SK-N-MC (cell line): ENCODE data around the gene FBXO41.
A peak's percentile ranks its signal among the peaks of the same experiment; 100 is the strongest.

Experiments
- DNase-seq: peaks from one replicate; pipeline ENCODE4 v3.0.0-alpha.2; 2011; ENCODE audit warnings: low read depth, low spot score
- H3K27ac ChIP-seq: fragments of 200-600 bp; sonication (generic); 2 replicates; pipeline ENCODE4 v1.5.1; 2016; ENCODE audit warnings: mixed run types
- H3K36me3 ChIP-seq: fragments of 200-600 bp; sonication (generic); 2 replicates; pipeline ENCODE4 v1.6.1; 2017; ENCODE audit warnings: antibody characterized with exemption, low read length, mixed read lengths; ENCODE audit not compliant: insufficient read depth
- H3K4me3 ChIP-seq: fragments of 200-600 bp; sonication (generic); 2 replicates; pipeline ENCODE4 v1.5.1; 2016
- H3K9ac ChIP-seq: fragments of 200-600 bp; sonication (generic); 2 replicates; pipeline ENCODE4 v1.8.0; 2017; ENCODE audit warnings: mixed run types, mixed read lengths; ENCODE audit not compliant: insufficient read length
- H3K9me3 ChIP-seq: fragments of 200-600 bp; sonication (generic); 2 replicates; pipeline ENCODE4 v1.6.1; 2017; ENCODE audit warnings: low read depth, mild to moderate bottlenecking, antibody characterized with exemption, low read length, moderate library complexity, mixed read lengths
- EZH2 ChIP-seq: fragments of 200-600 bp; sonication (generic); IDR thresholded peaks from one replicate; pipeline ENCODE4 v1.6.1; 2017; ENCODE audit warnings: antibody characterized with exemption
- FOXP2 ChIP-seq: optimal IDR thresholded peaks from 2 replicates; pipeline ENCODE3; 2011; ENCODE audit warnings: mild to moderate bottlenecking, moderate library complexity; ENCODE audit not compliant: insufficient read depth; ENCODE audit errors: extremely low read length, control extremely low read depth
- POLR2AphosphoS5 ChIP-seq: IDR thresholded peaks from 2 replicates; pipeline ENCODE4 v1.6.1; 2012; ENCODE audit warnings: mild to moderate bottlenecking, low read depth, low read length, borderline replicate concordance

The FBXO41 gene

GRCh38 chr2:73284296-73285158 lies at the start of gene FBXO41:
FBXO41 (minus strand) TSS chr2:73284478; CDS start chr2:73269630, 14,848 bp downstream.
- DNase-seq, result no peak
- H3K4me3 ChIP-seq, result peak within 1 kb of the TSS; percentile 86
- H3K27ac ChIP-seq, result no peak within 1 kb of the TSS

GRCh38 chr2:73334045-73334444 lies 49.8 kb upstream of the FBXO41 start:
- Histone ChIP-seq H3K4me3 (no peak overlapping the region), H3K9me3 (peaks cover 4% of the 10 kb centered on the region; the same call in 1 of the 2 replicates), H3K9ac (no peak overlapping the region), H3K27ac (no peak overlapping the region), H3K36me3 (no peaks in the 10 kb centered on the region)
- no peak for DNase-seq
- TF ChIP-seq EZH2 (no peak), POLR2AphosphoS5 (no peak), FOXP2 (no peak)

More at GRCh38 chr2:73284296-73285158, at the start of gene FBXO41:
- no peaks in the 10 kb centered on the region for H3K9me3 ChIP-seq
- peak within 1 kb of the TSS; percentile 72 for H3K9ac ChIP-seq
- TF ChIP-seq POLR2AphosphoS5 (peak; percentile 54; the same call in 1 of the 2 replicates), EZH2 (no peak)
- H3K36me3 ChIP-seq, result no peaks in the 10 kb centered on the region

- Histone ChIP-seq H3K36me3 (no peaks in the 10 kb centered on the region), H3K27ac (no peak overlapping the region), H3K9me3 (peaks cover 4% of the 10 kb centered on the region; the same call in 1 of the 2 replicates), H3K4me3 (no peak overlapping the region), H3K9ac (no peak overlapping the region)
- TF ChIP-seq POLR2AphosphoS5, result no peak
- no peak for TF ChIP-seq EZH2
- no peak for TF ChIP-seq FOXP2
- DNase-seq, result no peak
These were observed 49.3 kb upstream of the FBXO41 start for GRCh38 chr2:73333564-73333963.

GRCh38 chr2:73324126-73324725 lies 39.9 kb upstream of the FBXO41 start:
- Histone ChIP-seq H3K9ac (no peak overlapping the region), H3K4me3 (peak overlapping the region; percentile 60), H3K9me3 (no peaks in the 10 kb centered on the region), H3K27ac (peak overlapping the region; percentile 3; the same call in 1 of the 2 replicates), H3K36me3 (no peaks in the 10 kb centered on the region)
- no peak for TF ChIP-seq POLR2AphosphoS5
- no peak for TF ChIP-seq EZH2
- no peak for TF ChIP-seq FOXP2
- no peak for DNase-seq

- no peak overlapping the region for H3K4me3 ChIP-seq
- H3K27ac ChIP-seq, result no peak overlapping the region
- no peaks in the 10 kb centered on the region for H3K9me3 ChIP-seq
- no peak for DNase-seq
- no peak for TF ChIP-seq EZH2
- no peak for TF ChIP-seq POLR2AphosphoS5
- TF ChIP-seq FOXP2, result no peak
- H3K36me3 ChIP-seq, result no peaks in the 10 kb centered on the region
- no peak overlapping the region for H3K9ac ChIP-seq
These were observed 39.3 kb upstream of the FBXO41 start for GRCh38 chr2:73323551-73323950.

GRCh38 chr2:73314441-73314840 lies 30.2 kb upstream of the FBXO41 start:
- no peak overlapping the region for H3K27ac ChIP-seq
- no peaks in the 10 kb centered on the region for H3K9me3 ChIP-seq
- TF ChIP-seq FOXP2 (no peak), POLR2AphosphoS5 (no peak), EZH2 (no peak)
- no peaks in the 10 kb centered on the region for H3K36me3 ChIP-seq
- no peak for DNase-seq
- no peak overlapping the region for H3K4me3 ChIP-seq
- no peak overlapping the region for H3K9ac ChIP-seq

GRCh38 chr2:73307720-73308119 lies 23.4 kb upstream of the FBXO41 start:
- no peaks in the 10 kb centered on the region for H3K36me3 ChIP-seq
- H3K9ac ChIP-seq, result no peak overlapping the region
- no peak for DNase-seq
- no peaks in the 10 kb centered on the region for H3K9me3 ChIP-seq
- H3K4me3 ChIP-seq, result no peak overlapping the region
- no peak overlapping the region for H3K27ac ChIP-seq
- TF ChIP-seq FOXP2 (no peak), POLR2AphosphoS5 (no peak), EZH2 (no peak)

GRCh38 chr2:73301636-73302035 lies 17.4 kb upstream of the FBXO41 start:
- H3K9ac ChIP-seq, result no peak overlapping the region
- TF ChIP-seq POLR2AphosphoS5 (no peak), FOXP2 (no peak), EZH2 (no peak)
- no peaks in the 10 kb centered on the region for H3K36me3 ChIP-seq
- no peak overlapping the region for H3K4me3 ChIP-seq
- no peaks in the 10 kb centered on the region for H3K9me3 ChIP-seq
- no peak for DNase-seq
- no peak overlapping the region for H3K27ac ChIP-seq

GRCh38 chr2:73300926-73301325 lies 16.6 kb upstream of the FBXO41 start:
- TF ChIP-seq FOXP2 (no peak), POLR2AphosphoS5 (no peak), EZH2 (no peak)
- no peak for DNase-seq
- no peaks in the 10 kb centered on the region for H3K36me3 ChIP-seq
- no peak overlapping the region for H3K4me3 ChIP-seq
- H3K27ac ChIP-seq, result no peak overlapping the region
- H3K9ac ChIP-seq, result no peak overlapping the region
- H3K9me3 ChIP-seq, result no peaks in the 10 kb centered on the region
